ENCODE results near the gene HIKESHI.

- no peak for TF ChIP-seq CTCF (IDR thresholded peaks at IDR 0.05)
- no peak for TF ChIP-seq POLR2A (IDR thresholded peaks at IDR 0.05)
These were observed 32.4 kb upstream of the HIKESHI start for GRCh38 chr11:86269645-86270044.
